ENCODE results near the gene QPCT.

DNA sequence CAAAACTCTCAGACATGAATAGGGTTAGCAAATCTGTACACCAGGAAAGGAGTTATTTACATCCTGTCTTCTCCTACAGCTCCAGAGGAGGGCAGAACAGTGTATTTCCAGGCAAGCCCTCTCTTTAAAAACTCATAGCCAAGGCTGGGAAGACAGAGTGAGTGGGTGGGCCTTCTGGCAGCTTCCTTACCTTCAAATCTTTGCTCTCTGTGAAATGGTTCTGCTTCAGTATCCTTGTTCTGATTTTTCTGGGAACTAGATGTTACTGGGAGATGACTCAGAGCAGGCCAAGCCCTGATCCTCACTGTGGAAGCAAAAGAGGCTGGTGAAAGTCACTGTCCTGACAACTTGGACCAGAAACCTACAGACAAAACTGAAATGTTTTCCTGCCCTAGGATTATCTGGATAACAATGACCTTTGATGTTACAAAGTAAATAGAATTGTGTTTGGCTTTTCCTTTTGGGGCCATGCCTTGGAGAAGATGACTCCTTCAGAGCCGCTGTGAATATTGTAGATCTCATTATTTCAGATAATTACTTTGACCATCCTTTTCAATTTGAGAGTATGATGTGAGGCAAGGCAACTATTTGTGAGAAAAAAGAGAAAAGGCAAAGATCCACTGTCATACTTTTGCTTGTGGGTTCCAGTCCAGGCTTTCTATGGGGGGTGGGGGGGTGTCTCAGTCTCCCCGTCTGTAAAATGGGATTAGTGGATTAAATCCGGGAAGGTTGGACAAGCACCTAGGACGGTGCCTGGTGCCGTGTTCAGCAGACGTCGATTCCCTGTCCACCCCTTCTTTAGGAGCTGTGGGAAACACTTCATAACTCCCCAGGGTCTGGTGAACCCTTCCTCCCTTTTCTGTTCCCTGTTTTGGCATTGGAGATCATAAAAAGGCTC is 644 bp upstream of the QPCT start:
- TF ChIP-seq, protein P1, sequence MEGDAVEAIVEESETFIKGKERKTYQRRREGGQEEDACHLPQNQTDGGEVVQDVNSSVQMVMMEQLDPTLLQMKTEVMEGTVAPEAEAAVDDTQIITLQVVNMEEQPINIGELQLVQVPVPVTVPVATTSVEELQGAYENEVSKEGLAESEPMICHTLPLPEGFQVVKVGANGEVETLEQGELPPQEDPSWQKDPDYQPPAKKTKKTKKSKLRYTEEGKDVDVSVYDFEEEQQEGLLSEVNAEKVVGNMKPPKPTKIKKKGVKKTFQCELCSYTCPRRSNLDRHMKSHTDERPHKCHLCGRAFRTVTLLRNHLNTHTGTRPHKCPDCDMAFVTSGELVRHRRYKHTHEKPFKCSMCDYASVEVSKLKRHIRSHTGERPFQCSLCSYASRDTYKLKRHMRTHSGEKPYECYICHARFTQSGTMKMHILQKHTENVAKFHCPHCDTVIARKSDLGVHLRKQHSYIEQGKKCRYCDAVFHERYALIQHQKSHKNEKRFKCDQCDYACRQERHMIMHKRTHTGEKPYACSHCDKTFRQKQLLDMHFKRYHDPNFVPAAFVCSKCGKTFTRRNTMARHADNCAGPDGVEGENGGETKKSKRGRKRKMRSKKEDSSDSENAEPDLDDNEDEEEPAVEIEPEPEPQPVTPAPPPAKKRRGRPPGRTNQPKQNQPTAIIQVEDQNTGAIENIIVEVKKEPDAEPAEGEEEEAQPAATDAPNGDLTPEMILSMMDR (IDR thresholded peaks at IDR 0.05), result peak in 3 of 5 experiments; percentile 12 to 22 (median 21)
- TF ChIP-seq EP300 (IDR thresholded peaks at IDR 0.05), result no peak
- no peak for TF ChIP-seq POLR2A (IDR thresholded peaks at IDR 0.05)

Measured in tibial nerve (tissue), 4 donors.